HG03060 (cell line): ENCODE results near the gene ETV7.
"Not testable (repeated sequence)": the region's sequence is repeated elsewhere in the genome, so short reads cannot be mapped to it uniquely, and the experiment has no call there.

Experiments used
- ATAC-seq: cut with Tn5 transposase; IDR thresholded peaks from one replicate; pipeline ENCODE4 v1.9.1; 2021; ENCODE audit warnings: low read depth, moderate number of reproducible peaks; ENCODE audit not compliant: unreplicated experiment

Gene ETV7

GRCh38 chr6:36387440-36388303 is at the start of gene ETV7:
ETV7 (minus strand) TSS chr6:36387669; CDS start chr6:36387541, 128 bp downstream.
- no peak for ATAC-seq

- no peak for ATAC-seq
Measured at GRCh38 chr6:36436466-36436865, 49.0 kb upstream of the ETV7 start.

- ATAC-seq: no peak
Measured at GRCh38 chr6:36432151-36432671, 44.7 kb upstream of the ETV7 start.

- ATAC-seq: no peak
Measured at GRCh38 chr6:36431197-36431596, 43.7 kb upstream of the ETV7 start.

- ATAC-seq: no peak
Measured at GRCh38 chr6:36430351-36430750, 42.9 kb upstream of the ETV7 start.

- ATAC-seq: no peak
Measured at GRCh38 chr6:36428911-36429310, 41.4 kb upstream of the ETV7 start.

GRCh38 chr6:36426622-36427021 is 39.2 kb upstream of the ETV7 start:
- no peak for ATAC-seq

- ATAC-seq: peak; percentile 76
Measured at GRCh38 chr6:36423101-36423824, 35.8 kb upstream of the ETV7 start.

- no peak for ATAC-seq
Measured at GRCh38 chr6:36422714-36423100, 35.2 kb upstream of the ETV7 start.

GRCh38 chr6:36419310-36419709 is 31.8 kb upstream of the ETV7 start:
- ATAC-seq: no peak

GRCh38 chr6:36418558-36418957 is 31.1 kb upstream of the ETV7 start:
- ATAC-seq: no peak

GRCh38 chr6:36414481-36414880 is 27.0 kb upstream of the ETV7 start:
- no peak for ATAC-seq

- no peak for ATAC-seq
Measured at GRCh38 chr6:36413489-36414480, 26.3 kb upstream of the ETV7 start.

- ATAC-seq: not testable (repeated sequence)
Measured at GRCh38 chr6:36409718-36410117, 22.2 kb upstream of the ETV7 start.

- no peak for ATAC-seq
Measured at GRCh38 chr6:36404164-36404563, 16.7 kb upstream of the ETV7 start.

GRCh38 chr6:36402481-36402880 is 15.0 kb upstream of the ETV7 start:
- no peak for ATAC-seq

GRCh38 chr6:36399970-36400369 is 12.5 kb upstream of the ETV7 start:
- ATAC-seq: no peak

- no peak for ATAC-seq
Measured at GRCh38 chr6:36392621-36393020, 5.2 kb upstream of the ETV7 start.

GRCh38 chr6:36389353-36389752 is 1.9 kb upstream of the ETV7 start:
- no peak for ATAC-seq
